ENCODE data around the gene FBXL17.

FBXL17 gene

DNA sequence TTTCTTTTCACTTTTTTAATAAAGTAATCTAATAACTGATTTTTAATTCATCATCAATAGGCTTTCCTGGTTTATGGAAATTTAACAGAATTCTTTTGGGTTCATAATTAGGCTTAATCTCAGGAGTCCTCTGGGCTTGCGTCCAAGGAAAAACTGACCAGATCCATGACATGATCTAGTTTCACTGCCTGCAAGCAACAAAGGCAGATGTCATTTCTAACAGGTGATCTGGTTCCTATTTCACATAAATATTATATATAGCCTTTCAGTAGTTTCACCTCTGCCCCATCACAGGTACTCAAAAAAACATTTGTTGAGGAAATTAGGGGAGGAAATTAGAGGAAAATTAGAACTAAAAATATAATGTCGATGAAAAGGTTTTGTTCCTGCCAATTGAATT lies 126.4 kb downstream of the FBXL17 start:
- in situ Hi-C loops (cut with HindIII; ENCODE audit: low sequenced_read_pairs) = no loop called here

DNA sequence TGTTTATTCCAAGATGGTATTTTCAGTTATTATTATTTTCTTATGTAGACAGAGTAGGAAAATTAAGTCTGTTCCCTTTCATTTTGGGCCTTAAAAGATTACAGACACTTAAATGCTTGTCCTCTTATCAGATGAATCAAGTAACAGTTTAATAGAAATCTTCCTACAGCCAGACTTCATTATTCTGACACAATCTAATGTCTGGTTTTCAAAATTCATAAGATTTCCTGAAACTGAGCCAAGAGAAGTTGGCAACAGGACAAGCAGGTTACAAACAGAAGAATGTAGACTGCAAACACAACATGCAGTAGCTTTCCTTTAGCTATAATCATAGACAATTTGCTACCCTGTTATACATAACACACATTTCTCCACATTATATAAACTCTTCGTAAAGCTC lies 130.5 kb downstream of the FBXL17 start:
- in situ Hi-C loops (cut with HindIII; ENCODE audit: low sequenced_read_pairs) = no loop called here

DNA sequence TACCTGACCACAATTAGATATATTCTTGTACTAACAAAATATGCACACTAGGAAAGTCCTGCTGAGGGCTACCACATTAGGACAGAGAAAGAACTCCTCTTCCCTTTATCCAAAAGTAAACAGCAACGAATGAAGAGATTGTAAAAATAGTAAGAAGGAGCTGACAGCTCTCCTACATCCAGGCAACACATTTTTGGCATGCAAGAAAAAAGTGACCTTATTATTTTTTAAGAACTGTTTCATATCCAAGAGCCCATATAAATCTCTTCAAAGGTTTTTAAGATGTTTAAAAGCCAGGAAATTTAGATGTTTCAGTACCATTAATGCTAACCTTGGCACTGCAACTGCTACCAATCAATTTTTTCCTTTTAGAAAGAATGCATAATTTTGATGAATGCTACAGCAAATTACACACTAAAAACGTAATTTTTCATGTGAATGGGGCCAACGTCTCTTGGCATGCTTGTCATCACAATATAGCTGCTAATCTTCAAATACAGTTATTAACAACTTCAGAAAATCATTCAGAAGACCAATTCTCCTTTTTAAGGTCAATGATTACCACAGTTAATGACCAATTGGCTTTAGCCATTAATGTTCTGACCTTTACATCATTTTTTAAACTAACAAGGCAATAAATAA lies 132.0 kb downstream of the FBXL17 start:
- in situ Hi-C loops (cut with HindIII; ENCODE audit: low sequenced_read_pairs) = no loop called here

DNA sequence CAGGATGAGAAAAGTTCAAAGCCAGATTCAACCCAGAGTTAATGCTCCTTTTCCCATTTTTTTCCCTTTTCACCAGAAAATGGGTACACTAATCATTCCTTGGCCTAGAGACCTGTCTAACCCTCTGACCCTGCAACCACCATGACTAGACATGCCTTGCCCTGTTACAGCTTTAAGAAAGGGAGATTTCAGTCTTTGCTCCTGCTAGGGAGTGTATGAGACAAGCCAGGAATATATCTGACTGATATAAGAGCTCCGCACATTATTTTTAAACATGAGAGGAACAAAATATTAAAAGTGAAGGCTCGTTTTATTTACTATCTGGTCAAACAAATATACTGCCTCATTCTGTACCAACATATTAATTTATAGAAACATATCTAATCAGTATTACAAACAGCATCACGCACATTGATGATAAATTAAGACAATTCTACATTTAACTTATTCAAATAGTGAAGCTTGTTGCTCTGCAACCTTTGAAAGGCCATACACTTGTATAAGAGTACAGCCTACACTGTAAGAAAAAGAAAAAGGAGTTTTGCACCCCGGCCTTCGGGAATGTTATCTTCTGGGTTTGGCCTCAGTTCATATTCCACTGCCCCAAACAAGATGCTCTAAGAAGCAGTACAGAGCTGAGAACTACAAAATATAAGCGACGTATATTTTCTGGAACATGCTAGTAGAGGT lies 132.7 kb downstream of the FBXL17 start:
- in situ Hi-C loops (cut with HindIII; ENCODE audit: low sequenced_read_pairs) = no loop called here

DNA sequence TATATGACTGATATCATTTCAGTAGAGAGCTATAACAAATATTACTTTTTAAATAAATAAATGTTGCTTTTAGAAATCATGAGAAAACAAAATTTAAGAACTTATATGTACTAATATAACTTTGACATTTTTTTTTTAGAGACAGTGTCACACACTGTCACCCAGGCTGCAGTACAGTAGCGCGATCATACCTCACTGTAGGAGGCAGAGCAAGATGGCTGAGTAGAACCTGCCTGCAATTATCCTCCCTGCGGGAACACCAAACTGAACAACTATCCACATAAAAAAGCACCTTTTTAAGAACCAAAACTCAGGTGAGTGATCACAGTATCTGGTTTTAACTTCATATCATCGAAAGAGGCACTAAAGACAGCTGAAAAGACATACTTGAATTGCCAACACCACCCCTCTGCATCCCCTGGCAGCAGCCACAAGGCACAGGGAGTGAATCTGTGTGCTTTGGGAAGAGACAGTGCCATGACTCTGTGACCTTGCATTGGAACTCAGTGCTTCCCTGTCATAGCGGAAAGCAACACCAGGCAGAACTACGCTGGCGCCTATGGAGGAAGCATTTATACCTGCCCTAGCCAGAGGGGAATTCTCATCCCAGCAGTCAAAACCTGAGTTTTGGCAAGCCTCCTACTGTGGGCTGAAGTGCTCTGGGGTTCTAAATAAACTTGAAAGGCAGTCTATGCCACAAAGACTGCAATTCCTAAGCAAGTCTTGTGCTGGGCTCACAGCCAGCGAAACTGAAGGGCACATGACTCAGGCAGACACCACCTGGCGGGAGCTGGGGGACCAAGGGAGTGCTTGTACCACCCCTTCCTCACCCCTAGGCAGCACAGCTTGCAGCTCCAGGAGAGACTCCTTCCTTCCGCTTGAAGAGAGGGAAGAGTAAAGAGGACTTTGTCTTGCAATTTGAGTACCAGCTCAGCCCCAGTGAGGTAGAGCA lies 142.7 kb downstream of the FBXL17 start:
- in situ Hi-C loops (cut with HindIII; ENCODE audit: low sequenced_read_pairs) = no loop called here

DNA sequence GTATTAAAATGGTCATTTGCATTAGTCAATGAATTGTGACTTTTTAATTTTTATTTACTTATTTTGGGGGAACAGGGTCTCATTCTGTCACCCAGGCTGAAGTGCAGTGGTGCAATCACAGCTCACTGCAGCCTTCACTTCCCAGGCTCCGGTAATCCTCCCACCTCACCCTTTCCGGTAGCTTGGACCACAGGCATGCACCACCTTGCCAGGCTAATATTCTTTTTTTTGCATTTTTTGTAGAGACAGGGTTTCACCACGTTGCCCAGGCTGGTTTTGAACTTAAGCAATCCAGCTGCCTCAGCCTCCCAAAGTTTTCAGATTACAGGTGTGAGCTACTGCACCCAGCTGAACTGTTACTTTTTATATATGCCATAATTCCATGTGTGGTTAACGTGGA lies 143.4 kb downstream of the FBXL17 start:
- in situ Hi-C loops (cut with HindIII; ENCODE audit: low sequenced_read_pairs) = no loop called here

DNA sequence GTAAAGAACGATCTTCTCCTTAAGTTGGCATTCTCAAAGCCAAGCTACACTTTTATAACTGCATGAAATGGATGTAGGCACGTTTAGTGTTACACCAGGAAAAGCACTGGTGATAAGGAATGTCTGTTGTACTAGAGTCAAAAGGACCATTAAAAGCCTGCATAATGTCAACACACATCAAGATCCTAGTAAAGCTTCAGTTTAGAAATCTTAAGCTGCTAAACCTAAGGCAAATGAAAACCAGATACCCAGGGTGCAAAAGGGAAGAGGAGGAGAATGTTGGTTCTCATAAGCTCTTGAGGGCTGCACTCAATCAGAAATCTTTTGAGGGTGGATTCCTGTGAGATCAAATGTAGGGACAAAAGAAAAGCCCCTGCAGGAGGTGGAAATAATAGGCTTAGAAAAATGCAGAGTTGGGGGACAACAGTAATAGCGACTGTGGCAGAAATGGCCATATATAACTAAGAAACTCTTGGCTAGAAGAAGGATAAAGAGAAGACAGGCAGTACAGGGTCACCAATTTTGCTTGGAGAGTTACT lies 148.2 kb downstream of the FBXL17 start:
- in situ Hi-C loops (cut with HindIII; ENCODE audit: low sequenced_read_pairs) = no loop called here

DNA sequence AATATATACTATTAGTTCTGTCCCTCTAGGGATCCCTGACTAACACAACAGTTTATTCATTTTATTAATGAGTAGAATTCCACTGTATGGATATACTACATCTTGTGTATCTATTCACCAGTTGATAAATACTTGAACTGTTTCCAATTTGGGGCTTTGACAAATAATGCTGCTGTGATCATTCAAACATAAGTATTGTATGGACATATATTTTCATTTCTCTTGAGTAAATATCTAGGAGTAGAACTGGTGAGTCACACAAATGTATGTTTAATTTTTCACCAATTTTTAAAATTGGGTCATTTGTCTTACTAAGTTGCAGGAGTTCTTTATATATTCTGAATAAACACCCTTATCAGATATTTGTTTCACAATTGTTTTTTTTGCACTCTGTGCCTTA lies 149.1 kb downstream of the FBXL17 start:
- in situ Hi-C loops (cut with HindIII; ENCODE audit: low sequenced_read_pairs) = no loop called here

DNA sequence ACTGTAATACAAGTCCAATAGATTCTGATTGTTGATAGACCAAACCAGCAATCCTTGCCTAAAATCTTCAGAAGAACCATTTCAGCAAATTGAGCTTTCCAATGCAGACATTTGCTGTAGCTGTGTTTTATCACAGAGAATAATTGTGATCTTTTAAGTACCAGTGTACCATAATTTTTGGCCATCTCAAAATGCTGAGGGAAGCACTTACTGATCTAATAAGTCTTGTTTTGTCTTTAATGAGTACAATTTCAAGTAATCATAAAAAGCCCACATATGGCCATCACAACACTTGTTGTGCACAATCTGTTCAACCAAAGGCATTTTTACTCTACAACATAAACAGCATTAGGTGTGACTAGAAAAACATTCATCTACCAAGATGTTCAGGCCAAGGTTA lies 159.9 kb downstream of the FBXL17 start:
- in situ Hi-C loops (cut with HindIII; ENCODE audit: low sequenced_read_pairs) = no loop called here

DNA sequence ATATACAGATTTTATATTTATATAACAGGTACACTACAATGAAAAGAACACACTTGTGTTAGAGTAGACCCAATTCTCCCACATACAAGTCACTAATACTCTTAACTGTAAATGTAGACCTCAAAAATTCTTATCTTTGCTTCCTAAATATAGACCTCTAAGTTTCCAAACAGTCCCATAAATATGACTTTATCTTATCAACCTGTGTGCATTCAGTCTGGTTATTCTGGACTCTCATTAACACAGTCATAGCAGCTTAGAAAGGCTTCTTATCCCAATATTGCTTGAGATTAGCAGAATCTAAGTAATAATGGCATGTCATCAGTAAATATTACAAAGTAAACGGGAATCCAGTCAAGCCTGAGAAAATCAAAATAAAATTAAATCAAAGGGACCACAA lies 161.1 kb downstream of the FBXL17 start:
- in situ Hi-C loops (cut with HindIII; ENCODE audit: low sequenced_read_pairs) = no loop called here

DNA sequence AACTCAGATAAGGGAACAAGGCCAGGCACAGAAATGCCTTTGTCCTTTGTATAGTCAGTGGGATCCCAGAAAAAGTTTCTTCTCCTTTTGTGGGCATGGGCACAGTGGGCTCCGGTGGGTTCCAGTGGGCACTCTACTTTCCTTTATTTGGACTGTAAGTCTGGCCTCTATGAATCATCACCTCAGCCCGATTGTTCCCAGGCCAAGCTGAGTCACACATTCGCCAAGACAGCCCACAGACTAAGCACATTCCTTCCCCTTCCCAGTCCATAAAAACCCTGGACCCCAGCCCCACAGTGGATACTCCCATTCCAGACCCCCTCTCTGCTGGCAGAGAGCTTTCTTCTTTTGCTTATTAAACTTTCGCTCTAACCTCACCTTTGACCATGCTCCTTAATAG lies 165.0 kb downstream of the FBXL17 start:
- in situ Hi-C loops (cut with HindIII; ENCODE audit: low sequenced_read_pairs) = no loop called here

DNA sequence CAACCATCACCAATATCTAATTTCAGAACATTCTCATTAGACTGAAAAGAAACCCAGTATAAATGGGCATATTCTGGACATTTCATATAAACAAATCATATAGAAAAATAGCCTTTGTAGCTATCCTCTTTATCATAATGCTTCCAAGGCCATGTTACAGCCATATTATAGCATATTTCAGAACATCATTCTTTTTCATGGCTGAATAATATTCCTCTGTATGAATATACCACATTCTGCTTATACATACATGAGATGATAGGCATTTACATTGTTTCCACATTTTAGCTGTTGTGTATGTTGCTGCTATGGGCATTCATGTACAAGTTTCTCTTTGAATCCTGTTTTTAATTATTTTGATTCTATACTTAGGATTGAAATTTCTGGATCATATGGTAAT lies 167.0 kb downstream of the FBXL17 start:
- in situ Hi-C loops (cut with HindIII; ENCODE audit: low sequenced_read_pairs) = no loop called here

DNA sequence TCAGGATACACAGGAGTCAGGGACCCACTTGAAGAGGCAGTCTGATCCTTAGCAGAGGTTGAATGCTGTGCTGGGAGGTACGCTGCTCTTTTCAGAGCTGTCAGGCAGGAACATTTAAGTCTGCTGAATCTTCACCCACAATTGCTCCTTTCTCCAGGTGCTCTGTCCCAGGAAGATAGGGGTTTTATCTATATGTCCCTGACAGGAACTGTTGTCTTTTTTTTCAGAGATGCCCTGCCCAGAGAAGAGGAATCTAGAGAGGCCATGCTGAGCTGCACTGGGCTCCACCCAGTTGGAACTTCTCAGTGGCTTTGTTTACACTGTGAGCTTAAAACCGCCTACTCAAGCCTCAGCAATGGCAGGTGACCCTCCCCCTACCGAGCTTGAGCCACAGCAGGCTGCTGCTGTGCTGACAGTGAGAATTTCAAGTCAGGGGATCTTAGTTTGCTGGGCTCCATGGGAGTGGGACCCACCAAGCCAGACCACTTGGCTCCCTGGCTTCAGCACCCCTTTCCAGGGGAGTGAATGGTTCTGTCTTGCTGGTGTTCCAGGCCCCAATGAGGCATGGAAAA lies 169.0 kb downstream of the FBXL17 start:
- in situ Hi-C loops (cut with HindIII; ENCODE audit: low sequenced_read_pairs) = no loop called here

DNA sequence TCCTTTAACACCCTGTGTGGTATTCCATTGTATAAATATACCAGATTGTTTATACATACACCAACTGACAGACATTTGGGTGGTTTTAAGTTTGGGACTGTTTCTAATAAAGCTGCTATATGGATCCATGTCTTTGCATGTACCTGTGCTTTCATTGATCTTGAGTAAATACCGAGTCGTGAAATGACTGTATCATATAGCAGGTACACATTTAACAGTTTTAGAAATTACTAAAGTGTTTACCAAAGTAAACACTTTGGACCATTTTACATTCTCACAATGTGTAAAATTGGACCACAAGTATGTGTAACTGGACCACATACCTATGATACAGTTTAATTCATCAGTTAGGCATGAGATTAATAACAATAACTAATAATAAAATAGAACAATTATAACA lies 175.2 kb downstream of the FBXL17 start:
- in situ Hi-C loops (cut with HindIII; ENCODE audit: low sequenced_read_pairs) = no loop called here

DNA sequence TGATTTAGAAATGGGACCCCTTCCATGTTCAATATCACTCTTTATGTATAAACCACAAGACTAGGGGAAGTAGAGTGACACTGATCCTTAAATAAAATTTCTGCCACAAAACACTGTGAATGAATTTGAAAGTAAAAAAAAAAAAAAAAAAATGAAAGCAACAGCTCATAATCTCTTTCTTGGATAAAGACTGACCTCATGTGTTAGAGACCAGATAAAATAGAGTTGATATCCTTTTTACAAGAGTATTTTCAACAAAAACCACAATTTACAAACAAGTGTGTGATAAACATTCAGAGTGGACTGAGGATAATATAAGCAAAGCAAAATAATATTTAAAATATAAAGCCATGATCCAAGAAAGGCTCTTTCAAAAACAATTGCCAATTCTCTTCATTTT lies 180.2 kb downstream of the FBXL17 start:
- in situ Hi-C loops (cut with HindIII; ENCODE audit: low sequenced_read_pairs) = no loop called here

DNA sequence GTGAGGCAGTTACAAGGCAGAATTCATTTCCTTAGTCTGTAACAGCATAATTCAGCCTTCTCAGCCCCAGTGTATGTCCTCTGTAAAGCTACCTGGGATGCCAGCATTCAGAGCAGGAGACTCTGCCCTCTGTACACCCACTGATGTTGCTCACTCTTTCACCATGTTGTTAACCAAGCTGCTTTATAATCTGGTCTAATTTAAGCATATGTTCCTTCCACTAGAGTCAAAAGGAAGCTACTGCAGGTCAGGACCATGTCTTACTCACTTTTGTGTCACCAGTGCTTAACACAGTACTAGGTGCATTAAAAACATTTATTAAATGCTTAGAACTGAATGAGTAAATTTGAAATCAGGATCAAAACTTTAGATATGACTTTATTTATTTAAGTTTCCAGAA lies 185.6 kb downstream of the FBXL17 start:
- in situ Hi-C loops (cut with HindIII; ENCODE audit: low sequenced_read_pairs) = no loop called here

DNA sequence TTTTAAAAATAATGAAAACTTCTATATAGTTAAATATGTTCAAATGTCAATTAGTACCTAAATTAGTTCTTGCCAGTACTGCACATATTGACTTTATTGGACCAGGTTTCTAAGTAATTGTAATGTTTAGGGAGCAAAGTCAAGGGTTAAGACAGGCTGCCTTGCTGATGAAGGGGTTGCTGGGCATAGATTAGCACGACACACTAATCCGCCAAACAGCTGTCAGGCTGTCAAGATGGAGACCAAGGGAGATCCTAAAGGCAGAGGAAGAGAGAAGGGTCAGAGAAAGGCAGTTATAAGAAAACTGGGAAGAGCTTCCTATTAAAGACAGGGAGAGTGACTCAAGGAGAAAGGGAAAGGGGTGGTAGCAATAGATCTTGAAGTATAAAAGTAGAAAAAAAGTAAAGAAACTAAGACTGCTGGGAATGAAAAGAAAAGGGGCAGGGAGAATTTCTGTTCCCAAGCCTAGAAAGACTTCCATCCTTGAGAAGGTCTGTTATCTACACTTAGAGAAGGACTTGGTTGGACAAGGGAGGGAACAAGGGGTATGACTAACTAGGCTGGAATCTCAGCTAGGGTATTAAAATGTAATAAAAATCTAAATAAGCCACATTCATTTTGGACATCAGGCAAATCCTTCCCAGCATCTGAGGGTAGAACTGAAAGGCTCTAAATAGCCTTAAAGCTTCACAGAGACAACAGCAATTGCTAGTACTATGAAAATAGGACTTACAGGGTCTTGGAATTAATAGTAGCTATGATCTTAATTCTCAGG lies 188.7 kb downstream of the FBXL17 start:
- in situ Hi-C loops (cut with HindIII; ENCODE audit: low sequenced_read_pairs) = no loop called here

DNA sequence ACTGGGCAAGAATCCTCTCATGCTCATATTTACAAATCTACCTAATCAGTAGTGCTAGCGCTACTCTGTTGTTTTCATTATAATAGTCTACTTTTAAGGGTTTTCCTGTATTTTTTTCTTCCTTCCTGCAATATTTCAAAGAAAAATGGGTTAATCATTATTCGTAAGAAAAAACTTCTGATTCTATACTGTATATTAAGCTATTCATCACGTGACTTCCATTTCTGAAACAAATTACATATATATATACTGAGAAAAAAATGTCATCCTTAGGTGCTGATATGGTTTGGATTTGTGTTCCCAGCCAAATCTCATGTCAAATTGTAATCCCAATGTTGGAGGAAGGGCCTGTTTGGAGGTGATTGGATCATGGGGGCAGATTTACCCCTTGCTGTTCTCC lies 197.0 kb downstream of the FBXL17 start:
- in situ Hi-C loops (cut with HindIII; ENCODE audit: low sequenced_read_pairs) = no loop called here

DNA sequence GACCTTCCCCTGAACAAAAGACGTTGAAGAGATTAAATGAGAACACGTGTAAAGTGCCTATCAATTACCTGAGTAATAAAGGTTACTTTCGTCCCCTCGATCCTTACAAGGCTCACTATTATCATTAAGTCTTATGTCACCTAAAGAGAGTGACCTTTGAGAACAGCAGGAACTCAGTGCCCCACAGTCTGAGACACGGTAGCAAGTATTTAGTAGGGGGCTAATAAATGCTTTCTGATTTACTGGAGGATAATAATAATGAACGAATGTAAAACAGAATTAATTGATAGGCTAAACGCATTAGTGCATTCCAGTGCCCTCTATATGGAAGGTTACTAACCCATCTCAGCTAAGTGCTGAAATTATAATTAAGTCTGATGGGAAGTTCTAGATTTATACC lies 199.9 kb downstream of the FBXL17 start:
- in situ Hi-C loops (cut with HindIII; ENCODE audit: low sequenced_read_pairs) = no loop called here

DNA sequence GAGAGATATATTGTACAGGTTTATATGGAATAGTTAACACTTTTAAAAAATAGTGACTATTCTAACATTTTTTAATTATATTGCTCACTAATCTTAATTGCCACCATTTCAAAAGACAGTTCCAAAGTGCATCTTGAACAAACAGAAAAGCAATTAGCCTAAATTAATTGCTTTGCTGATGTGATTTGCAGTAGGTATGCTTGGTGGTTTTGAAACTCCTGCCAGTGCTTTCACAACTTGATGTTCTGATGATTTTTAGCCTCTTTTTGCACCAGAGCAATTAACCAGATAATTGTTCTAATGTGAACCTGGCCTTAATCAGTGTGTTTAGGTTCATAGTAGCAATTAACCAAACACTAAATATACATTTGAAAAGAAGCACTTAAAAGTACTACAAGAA lies 207.6 kb downstream of the FBXL17 start:
- in situ Hi-C loops (cut with HindIII; ENCODE audit: low sequenced_read_pairs) = no loop called here

All from DLD1 (cell line).